Adrenal gland (tissue), 5 donors: ENCODE measurements around the gene PPP1R15A.

Experiments used
- CTCF ChIP-seq, 6 experiments: fragments of 450-650 bp in 4 of 6; fragments of 200-600 bp in 2 of 6; sonication (generic) in 1 of 6; IDR thresholded peaks; 1 replicate in 5 of 6; 2 replicates in 1 of 6; pipeline versions ENCODE4 v1.5.1 to v1.8.0; 2016 to 2021; ENCODE audit warnings: antibody characterized with exemption in 6 of 6, mild to moderate bottlenecking in 2 of 6, moderate library complexity in 1 of 6
- POLR2A ChIP-seq, 2 donors: fragments of 450-650 bp; IDR thresholded peaks; one replicate each; pipeline ENCODE4 v1.6.1; 2017; ENCODE audit warnings: antibody characterized with exemption in 2 of 2, mild to moderate bottlenecking in 2 of 2, moderate library complexity in 1 of 2
- donor health status: DM: no; HTN: no; CAD: no.

DNA sequence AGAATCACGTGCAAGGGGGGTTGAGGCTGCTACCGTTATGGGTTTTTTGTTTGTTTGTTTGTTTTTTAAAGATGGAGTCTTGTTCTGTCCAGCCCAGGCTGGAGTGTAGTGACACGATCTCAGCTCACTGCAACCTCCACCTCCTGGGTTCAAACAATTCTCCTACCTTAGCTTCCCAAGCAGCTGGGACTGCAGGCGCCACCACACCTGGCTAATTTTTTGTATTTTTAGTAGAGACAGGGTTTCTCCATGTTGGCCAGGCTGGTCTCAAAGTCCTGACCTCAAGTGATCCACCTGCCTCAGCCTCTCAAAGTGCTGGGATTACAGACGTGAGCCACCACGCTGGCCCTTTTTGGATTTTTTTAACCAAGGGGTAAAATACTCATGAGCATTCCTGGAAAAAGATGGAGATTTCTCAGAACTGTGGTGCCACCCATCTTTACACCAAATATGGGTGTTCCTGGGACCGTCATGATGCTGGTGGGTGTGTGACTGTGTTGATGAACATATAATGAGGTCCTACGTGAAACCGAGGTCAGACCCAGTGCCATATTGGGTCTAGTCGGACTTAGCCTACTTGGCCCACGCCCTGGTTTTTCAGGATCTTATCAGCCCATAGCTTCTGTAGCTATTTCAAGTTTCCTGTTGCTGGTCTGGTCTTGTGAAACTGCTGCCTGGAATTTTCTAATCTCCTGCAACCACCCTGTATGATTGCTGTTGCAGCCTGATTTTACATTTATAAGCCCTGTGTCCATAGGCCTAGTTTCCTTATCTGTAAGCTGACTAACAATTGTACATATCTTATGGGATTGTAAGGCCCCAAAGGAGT, 6.2 kb downstream of the PPP1R15A start:
- TF ChIP-seq CTCF (IDR thresholded peaks at IDR 0.05) (no peak), POLR2A (IDR thresholded peaks at IDR 0.05) (peak; percentile 4 to 8)
